ENCODE data around the gene FBXO4. TPM values are rescaled to one million over a fixed set of nuclear protein-coding genes. Genes with fewer than 3 reads are reported as not detected.

FBXO4 gene
- total RNA-seq, 2 donors from 2014 or later, result 16.2 TPM

GRCh38 chr5:41882765-41883164, 42.3 kb upstream of the FBXO4 start:
- no peaks in the 10 kb centered on the region for H3K36me3 ChIP-seq
- H3K27ac ChIP-seq, result no peak overlapping the region
- H3K4me3 ChIP-seq, result no peak overlapping the region
- H3K27me3 ChIP-seq (replicated peaks; ENCODE audit: insufficient read depth), result no peaks in the 10 kb centered on the region
- TF ChIP-seq, protein P1, sequence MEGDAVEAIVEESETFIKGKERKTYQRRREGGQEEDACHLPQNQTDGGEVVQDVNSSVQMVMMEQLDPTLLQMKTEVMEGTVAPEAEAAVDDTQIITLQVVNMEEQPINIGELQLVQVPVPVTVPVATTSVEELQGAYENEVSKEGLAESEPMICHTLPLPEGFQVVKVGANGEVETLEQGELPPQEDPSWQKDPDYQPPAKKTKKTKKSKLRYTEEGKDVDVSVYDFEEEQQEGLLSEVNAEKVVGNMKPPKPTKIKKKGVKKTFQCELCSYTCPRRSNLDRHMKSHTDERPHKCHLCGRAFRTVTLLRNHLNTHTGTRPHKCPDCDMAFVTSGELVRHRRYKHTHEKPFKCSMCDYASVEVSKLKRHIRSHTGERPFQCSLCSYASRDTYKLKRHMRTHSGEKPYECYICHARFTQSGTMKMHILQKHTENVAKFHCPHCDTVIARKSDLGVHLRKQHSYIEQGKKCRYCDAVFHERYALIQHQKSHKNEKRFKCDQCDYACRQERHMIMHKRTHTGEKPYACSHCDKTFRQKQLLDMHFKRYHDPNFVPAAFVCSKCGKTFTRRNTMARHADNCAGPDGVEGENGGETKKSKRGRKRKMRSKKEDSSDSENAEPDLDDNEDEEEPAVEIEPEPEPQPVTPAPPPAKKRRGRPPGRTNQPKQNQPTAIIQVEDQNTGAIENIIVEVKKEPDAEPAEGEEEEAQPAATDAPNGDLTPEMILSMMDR (IDR thresholded peaks at IDR 0.05), result no peak
- no peaks in the 10 kb centered on the region for H3K9me3 ChIP-seq
- H3K4me1 ChIP-seq (ENCODE audit: control insufficient read depth in 1 of 2, low read depth in 2 of 2), result peaks cover 0 to 7% of the 10 kb centered on the region in 2 donors
- ATAC-seq (ENCODE audit: insufficient number of reproducible peaks, low FRiP score, low read depth), result no peak
- no peak for DNase-seq (ENCODE audit: low spot score)

DNA sequence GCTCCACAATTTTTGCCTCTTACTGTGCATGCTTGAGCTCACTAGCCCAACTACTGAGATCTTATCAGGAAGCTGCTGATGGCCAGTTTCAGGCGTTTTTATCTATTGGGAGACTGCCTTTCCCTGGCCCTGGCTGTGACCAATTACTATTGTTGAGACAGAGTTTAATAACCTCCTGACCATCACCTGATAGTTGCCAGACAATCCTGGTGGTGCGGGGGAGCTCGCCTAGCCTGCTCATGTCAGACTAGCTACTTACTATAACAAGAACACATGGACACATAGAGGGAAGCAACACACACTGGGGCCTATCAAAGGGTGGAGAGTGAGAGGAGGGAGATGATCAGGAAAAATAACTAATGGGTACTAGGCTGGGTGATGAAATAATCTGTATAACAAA, 41.8 kb upstream of the FBXO4 start:
- no peaks in the 10 kb centered on the region for H3K9me3 ChIP-seq
- TF ChIP-seq, protein P1 (IDR thresholded peaks at IDR 0.05), result no peak
- no peak for DNase-seq (ENCODE audit: low spot score)
- no peak for ATAC-seq (ENCODE audit: insufficient number of reproducible peaks, low FRiP score, low read depth)
- H3K36me3 ChIP-seq, result no peaks in the 10 kb centered on the region
- no peaks in the 10 kb centered on the region for H3K27me3 ChIP-seq (replicated peaks; ENCODE audit: insufficient read depth)
- no peak overlapping the region for H3K4me3 ChIP-seq
- no peak overlapping the region for H3K27ac ChIP-seq
- peaks cover 0 to 7% of the 10 kb centered on the region in 2 donors for H3K4me1 ChIP-seq (ENCODE audit: control insufficient read depth in 1 of 2, low read depth in 2 of 2)

- H3K36me3 ChIP-seq, result no peaks in the 10 kb centered on the region
- H3K4me3 ChIP-seq, result no peak overlapping the region
- no peak for DNase-seq (ENCODE audit: low spot score)
- no peaks in the 10 kb centered on the region for H3K27me3 ChIP-seq (replicated peaks; ENCODE audit: insufficient read depth)
- TF ChIP-seq, protein P1 (IDR thresholded peaks at IDR 0.05), result no peak
- no peak for ATAC-seq (ENCODE audit: insufficient number of reproducible peaks, low FRiP score, low read depth)
- H3K4me1 ChIP-seq (ENCODE audit: control insufficient read depth in 1 of 2, low read depth in 2 of 2), result peaks cover 0 to 7% of the 10 kb centered on the region in 2 donors
- H3K9me3 ChIP-seq, result no peaks in the 10 kb centered on the region
- H3K27ac ChIP-seq, result no peak overlapping the region
Observed at GRCh38 chr5:41883936-41884335, 41.1 kb upstream of the FBXO4 start.

- ATAC-seq (ENCODE audit: insufficient number of reproducible peaks, low FRiP score, low read depth), result no peak
- Histone ChIP-seq H3K27me3 (replicated peaks; ENCODE audit: insufficient read depth) (no peaks in the 10 kb centered on the region), H3K4me3 (no peak overlapping the region), H3K9me3 (no peaks in the 10 kb centered on the region), H3K4me1 (ENCODE audit: control insufficient read depth in 1 of 2, low read depth in 2 of 2) (peaks cover 0 to 7% of the 10 kb centered on the region in 2 donors), H3K36me3 (no peaks in the 10 kb centered on the region), H3K27ac (no peak overlapping the region)
- no peak for DNase-seq (ENCODE audit: low spot score)
- TF ChIP-seq, protein P1 (IDR thresholded peaks at IDR 0.05), result no peak
Observed at GRCh38 chr5:41885286-41885685, 39.8 kb upstream of the FBXO4 start.

- TF ChIP-seq, protein P1 (IDR thresholded peaks at IDR 0.05), result no peak
- no peak for ATAC-seq (ENCODE audit: insufficient number of reproducible peaks, low FRiP score, low read depth)
- Histone ChIP-seq H3K27me3 (replicated peaks; ENCODE audit: insufficient read depth) (no peaks in the 10 kb centered on the region), H3K36me3 (no peaks in the 10 kb centered on the region), H3K9me3 (no peaks in the 10 kb centered on the region), H3K4me1 (ENCODE audit: control insufficient read depth in 1 of 2, low read depth in 2 of 2) (no peaks in the 10 kb centered on the region), H3K4me3 (no peak overlapping the region), H3K27ac (no peak overlapping the region)
- no peak for DNase-seq (ENCODE audit: low spot score)
Observed at GRCh38 chr5:41891066-41891707, 33.9 kb upstream of the FBXO4 start.

Data from thoracic aorta (tissue), 2 donors.